Astrocyte of the spinal cord (primary cell): ENCODE measurements around the gene VIPR2.

Source experiments
- DNase-seq: peaks from one replicate; pipeline ENCODE4 v3.0.0; 2011; ENCODE audit warnings: low read depth, low spot score
- H3K4me3 ChIP-seq: 2 replicates; pipeline ENCODE4 v1.5.1; 2011; ENCODE audit warnings: low read depth, mild to moderate bottlenecking, low read length, moderate library complexity
- CTCF ChIP-seq: IDR thresholded peaks from 2 replicates; pipeline ENCODE4 v1.5.1; 2012; ENCODE audit warnings: low read depth, mild to moderate bottlenecking, low read length, inconsistent platforms
- in situ Hi-C: cut with HindIII; loops from 2 replicates; pipeline ENCODE4 v1.10.0; 2017; ENCODE audit warnings: low sequenced_read_pairs

VIPR2 gene

GRCh38 chr7:159118197-159118595 is 26.5 kb downstream of the VIPR2 start:
- DNase-seq = no peak
- H3K4me3 ChIP-seq = no peak overlapping the region
- in situ Hi-C loops = no loop called here
- no peak for TF ChIP-seq CTCF

- no peak overlapping the region for H3K4me3 ChIP-seq
- in situ Hi-C loops = no loop called here
- DNase-seq = no peak
- no peak for TF ChIP-seq CTCF
Observed at GRCh38 chr7:159117366-159118196, 27.1 kb downstream of the VIPR2 start.

- H3K4me3 ChIP-seq = no peak overlapping the region
- TF ChIP-seq CTCF = no peak
- no peak for DNase-seq
- in situ Hi-C loops = no loop called here
Observed at GRCh38 chr7:159116581-159117339, 27.9 kb downstream of the VIPR2 start.

GRCh38 chr7:159115601-159116501 is 28.8 kb downstream of the VIPR2 start:
- H3K4me3 ChIP-seq = no peak overlapping the region

GRCh38 chr7:159114981-159115380 is 29.7 kb downstream of the VIPR2 start:
- no peak overlapping the region for H3K4me3 ChIP-seq
- in situ Hi-C loops = no loop called here
- no peak for TF ChIP-seq CTCF
- no peak for DNase-seq

More at GRCh38 chr7:159115601-159116501, 28.8 kb downstream of the VIPR2 start:
- in situ Hi-C loops = no loop called here
- no peak for TF ChIP-seq CTCF
- DNase-seq = no peak

GRCh38 chr7:159114096-159114495 is 30.6 kb downstream of the VIPR2 start:
- no peak for DNase-seq
- no peak for TF ChIP-seq CTCF
- no peak overlapping the region for H3K4me3 ChIP-seq
- in situ Hi-C loops = no loop called here
